Epithelial cell of esophagus (primary cell): ENCODE results near the gene RILPL1.
"Not testable (repeated sequence)": the region's sequence is repeated elsewhere in the genome, so short reads cannot be mapped to it uniquely, and the experiment has no call there.

Experiments
- DNase-seq: peaks from one replicate; pipeline ENCODE4 v3.0.0; 2010; ENCODE audit warnings: low read depth
- H3K4me3 ChIP-seq: 2 replicates; pipeline ENCODE4 v1.5.1; 2011; ENCODE audit warnings: mild to moderate bottlenecking, low read length, control low read depth
- TF ChIP-seq, protein P1 (sequence below): IDR thresholded peaks from 2 replicates; pipeline ENCODE4 v1.5.1; 2011; ENCODE audit warnings: low read depth, mild to moderate bottlenecking, low read length, control low read depth, inconsistent platforms; ENCODE audit not compliant: insufficient read depth; ENCODE audit errors: missing control alignments

Gene RILPL1

DNA sequence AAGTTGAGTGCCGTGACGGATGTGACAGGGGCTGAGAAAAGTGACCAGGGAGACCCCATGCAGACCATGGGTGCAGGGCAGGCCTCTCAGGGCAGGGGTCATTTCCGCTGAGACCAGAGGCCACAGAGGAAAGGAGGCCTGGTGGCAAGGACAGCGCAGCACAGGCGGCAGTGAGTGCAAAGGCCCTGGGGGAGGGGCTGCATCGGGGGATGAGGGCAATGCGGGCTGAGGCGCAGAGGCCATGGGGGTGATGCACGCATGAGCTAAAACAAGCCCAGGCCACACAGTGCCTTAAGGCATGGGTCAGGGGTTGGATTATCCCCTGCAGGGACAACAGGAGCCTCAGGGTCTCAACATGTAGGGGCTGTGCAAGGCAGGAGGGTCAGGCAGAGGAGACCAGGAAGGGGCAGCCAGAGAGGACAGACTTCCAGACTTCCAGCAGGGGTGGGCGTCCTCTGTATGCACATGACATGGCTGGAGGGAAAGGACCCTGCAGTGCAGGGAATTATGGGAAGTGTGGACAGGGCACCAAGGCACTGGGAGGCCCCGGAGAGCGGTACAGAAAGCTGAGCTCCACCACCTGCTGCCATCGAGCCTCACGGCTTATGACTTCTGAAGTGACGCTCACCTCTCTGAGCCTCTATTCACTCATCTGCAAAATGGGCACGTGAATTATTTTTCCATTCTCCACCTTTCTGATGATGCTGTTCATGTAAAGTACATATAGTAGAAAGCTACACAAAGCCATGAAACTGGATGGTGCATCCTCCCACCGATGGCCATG, 27.3 kb downstream of the RILPL1 start:
- TF ChIP-seq, protein P1, sequence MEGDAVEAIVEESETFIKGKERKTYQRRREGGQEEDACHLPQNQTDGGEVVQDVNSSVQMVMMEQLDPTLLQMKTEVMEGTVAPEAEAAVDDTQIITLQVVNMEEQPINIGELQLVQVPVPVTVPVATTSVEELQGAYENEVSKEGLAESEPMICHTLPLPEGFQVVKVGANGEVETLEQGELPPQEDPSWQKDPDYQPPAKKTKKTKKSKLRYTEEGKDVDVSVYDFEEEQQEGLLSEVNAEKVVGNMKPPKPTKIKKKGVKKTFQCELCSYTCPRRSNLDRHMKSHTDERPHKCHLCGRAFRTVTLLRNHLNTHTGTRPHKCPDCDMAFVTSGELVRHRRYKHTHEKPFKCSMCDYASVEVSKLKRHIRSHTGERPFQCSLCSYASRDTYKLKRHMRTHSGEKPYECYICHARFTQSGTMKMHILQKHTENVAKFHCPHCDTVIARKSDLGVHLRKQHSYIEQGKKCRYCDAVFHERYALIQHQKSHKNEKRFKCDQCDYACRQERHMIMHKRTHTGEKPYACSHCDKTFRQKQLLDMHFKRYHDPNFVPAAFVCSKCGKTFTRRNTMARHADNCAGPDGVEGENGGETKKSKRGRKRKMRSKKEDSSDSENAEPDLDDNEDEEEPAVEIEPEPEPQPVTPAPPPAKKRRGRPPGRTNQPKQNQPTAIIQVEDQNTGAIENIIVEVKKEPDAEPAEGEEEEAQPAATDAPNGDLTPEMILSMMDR = no peak
- DNase-seq = no peak

DNA sequence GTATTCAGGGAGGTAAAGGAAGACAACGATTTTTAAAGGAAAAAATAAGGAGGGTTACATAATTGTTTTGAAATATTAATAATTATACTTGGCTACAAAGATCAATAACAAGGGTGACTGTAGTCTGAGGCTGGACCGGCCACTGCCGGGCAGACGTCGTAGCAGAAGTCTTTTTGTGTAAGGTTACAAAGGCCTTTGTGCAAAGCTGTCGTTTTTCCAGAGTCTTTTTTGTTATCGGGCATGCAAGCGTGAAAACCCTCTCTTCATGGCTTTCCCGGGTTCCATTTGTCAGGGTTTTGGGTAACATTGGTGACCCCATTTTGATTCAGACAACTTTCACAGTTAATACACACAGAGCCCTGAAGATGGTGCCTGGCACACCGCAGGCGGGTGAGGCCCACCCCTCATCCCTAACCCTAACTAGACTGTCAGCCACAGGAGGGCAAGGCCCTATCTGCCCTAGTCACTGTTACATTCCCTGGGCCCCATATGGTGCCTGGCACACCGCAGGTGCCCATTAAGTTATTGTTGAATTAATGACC, 31.3 kb downstream of the RILPL1 start:
- no peak overlapping the region for H3K4me3 ChIP-seq
- TF ChIP-seq, protein P1 = no peak
- no peak for DNase-seq

More for the DNA sequence above, 27.3 kb downstream of the RILPL1 start:
- H3K4me3 ChIP-seq = no peak overlapping the region

DNA sequence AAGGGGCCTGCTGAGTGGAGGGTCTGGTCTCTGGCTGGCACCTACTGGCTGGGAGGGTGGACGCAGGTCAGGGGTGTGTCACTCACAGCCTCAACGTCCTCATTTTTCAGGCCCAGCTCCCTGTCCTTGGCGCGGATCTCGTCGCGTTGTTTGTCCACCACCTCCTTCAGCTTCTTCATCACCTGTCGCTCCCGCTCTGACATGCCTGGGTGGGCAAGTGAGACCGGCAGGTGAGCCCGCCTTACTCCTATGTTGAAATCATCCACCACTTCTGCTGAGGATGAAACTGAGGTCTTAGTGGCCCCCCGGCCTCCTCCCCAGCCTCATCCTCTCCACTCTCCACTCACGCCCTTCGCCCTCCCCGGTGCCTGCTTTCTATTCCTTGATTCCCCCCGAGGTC, 34.2 kb downstream of the RILPL1 start:
- no peak for DNase-seq
- H3K4me3 ChIP-seq = no peak overlapping the region
- TF ChIP-seq, protein P1 = no peak

DNA sequence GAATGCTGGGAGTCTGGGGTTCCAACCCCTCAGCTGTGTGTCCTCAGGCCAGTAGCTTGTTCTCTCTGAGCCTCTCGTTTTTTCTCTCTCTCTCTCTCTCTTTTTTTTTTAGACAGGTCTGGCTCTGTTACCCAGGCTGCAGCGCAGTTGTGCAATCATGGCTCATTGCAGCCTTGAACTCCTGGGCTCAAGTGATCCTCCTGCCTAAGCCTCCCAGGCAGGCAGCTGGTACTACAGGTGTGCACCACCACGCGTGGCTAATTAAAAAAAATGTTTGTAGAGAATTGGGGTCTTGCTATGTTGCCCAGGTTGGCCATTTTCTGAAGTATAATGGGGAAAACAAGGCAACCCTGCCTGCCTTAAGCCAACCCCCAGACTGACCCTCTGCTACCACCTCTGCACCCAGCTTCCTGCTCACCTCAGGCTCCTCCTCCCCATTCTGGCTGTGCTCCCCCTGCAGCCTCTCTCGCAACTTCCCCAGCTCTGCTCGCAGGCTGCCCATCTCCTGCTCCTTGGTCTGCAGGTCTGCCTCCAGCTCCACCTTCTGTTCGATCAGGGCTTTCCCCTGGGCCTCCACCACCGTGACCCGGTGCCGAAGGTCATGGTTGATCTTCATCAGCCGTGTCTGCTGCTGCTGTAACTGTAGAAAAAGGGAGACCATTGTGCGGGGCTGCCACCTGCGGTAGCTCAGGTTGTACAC, 35.2 kb downstream of the RILPL1 start:
- H3K4me3 ChIP-seq = no peak overlapping the region
- TF ChIP-seq, protein P1 = no peak
- DNase-seq = no peak

DNA sequence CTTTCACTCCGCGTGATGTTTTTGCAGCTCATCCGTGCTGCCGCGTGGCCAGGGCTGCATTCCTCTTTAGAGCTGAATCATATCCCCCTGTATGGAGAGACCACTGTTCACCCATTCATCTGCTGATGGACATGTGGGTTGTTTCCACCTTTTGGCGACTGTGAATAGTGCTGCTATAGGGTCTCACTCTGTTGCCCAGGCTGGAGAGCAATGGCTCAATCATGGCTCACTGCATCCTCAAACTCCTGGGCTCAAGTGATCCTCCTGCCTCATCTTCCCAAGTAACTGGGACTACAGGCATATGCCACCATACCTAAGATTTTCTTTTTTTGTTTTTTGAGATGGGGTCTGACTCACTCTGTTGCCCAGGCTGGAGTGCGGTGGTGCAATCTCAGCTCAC, 36.5 kb downstream of the RILPL1 start:
- TF ChIP-seq, protein P1 = no peak
- no peak for DNase-seq
- H3K4me3 ChIP-seq = no peak overlapping the region

DNA sequence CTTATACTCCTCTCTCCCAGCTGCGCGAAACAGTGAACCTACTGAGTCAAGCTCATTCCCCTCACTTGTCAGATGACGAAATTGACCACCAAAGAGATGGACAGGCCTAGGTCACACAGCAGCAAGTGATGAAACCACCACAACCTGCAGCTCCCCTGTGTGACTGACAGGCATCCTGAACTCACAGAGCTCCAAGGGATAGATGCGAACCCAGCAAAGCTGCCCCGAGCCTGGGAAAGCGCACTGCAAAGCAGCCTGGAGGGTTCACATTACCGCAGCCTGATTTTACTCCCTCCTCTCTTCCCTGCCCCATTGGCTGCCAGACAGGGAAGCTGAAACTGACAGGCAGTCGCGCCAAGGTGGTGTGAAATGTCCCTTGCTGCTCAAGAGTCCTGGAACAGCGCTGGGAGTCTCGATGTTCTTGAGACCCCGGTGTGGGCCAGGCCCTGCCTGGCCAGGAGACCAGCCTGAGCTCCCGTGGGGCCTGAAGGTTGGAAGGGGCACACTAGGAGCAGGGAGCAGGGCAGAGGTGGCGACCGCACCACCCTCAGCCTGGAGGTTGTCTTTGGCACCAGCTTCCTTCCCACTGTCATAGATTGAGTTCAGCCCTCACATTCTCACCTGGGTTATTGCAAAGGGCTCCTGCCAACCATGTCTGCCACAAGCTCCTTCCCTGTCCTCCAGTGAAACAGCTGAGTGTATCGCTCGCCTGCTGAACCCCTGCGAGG, 39.2 kb downstream of the RILPL1 start:
- H3K4me3 ChIP-seq = no peak overlapping the region
- TF ChIP-seq, protein P1 = no peak
- no peak for DNase-seq

DNA sequence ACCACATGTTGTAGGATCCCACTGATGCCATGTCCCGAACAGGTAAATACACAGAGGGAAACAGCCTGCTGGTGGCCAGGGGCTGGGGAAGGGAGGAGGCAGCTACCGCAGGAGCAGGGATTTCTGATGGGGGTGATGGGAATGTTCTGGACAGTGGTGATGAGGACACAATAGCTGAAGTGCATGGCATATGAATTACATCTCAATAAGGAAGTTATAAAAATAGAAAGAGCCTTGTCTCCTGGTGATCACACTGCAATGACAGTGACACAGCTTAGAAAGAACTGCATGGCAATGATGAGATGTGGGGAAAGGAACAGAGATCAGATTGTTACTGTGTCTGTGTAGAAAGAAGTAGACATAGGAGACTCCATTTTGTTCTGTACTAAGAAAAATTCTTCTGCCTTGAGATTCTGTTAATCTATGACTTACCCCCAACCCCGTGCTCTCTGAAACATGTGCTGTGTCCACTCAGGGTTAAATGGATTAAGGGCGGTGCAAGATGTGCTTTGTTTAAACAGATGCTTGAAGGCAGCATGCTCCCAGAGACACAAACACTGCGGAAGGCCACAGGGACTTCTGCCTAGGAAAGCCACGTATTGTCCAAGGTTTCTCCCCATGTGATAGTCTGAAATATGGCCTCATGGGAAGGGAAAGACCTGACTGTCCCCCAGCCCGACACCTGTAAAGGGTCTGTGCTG, 41.0 kb downstream of the RILPL1 start:
- not testable (repeated sequence) for H3K4me3 ChIP-seq, DNase-seq
